MCF 10A (cell line): ENCODE data around the gene RABGAP1L. TPM values are rescaled to one million over a fixed set of nuclear protein-coding genes. Genes with fewer than 3 reads are reported as not detected.

Experiments used
- BruUV-seq: library from RNA; stranded (reverse); fragments of 400-500 nt; replicated peaks from 2 replicates; lab custom pipeline; 2021; lab: Mats Ljungman, UMichigan
- CTCF ChIA-PET: fragments of 300-600 bp; sonication (Branson Sonifier 250); formaldehyde crosslinking; extraction: SDS; loops from one replicate; lab custom pipeline; 2021; ENCODE audit warnings: antibody characterized with exemption, inconsistent platforms; lab: Yijun Ruan, JAX
- POLR2A ChIA-PET: fragments of 300-600, 350-650 bp; sonication (Branson Sonifier 250); formaldehyde crosslinking; extraction: SDS; loops from one replicate; lab custom pipeline; 2020; ENCODE audit warnings: antibody characterized with exemption, inconsistent platforms; lab: Yijun Ruan, JAX
- DNase-seq: peaks from one replicate; pipeline ENCODE4 v3.0.0-alpha.2; 2018; ENCODE audit not compliant: unreplicated experiment
- H3K27ac Mint-ChIP-seq: one replicate; pipeline ENCODE4 v1.8.0; 2022; ENCODE audit warnings: mild to moderate bottlenecking, low read depth, mixed read lengths; ENCODE audit not compliant: unreplicated experiment
- H3K27me3 Mint-ChIP-seq: one replicate; pipeline ENCODE4 v1.8.0; 2022; ENCODE audit warnings: mixed read lengths; ENCODE audit not compliant: insufficient read depth, unreplicated experiment
- H3K36me3 Mint-ChIP-seq: one replicate; pipeline ENCODE4 v1.8.0; 2022; ENCODE audit warnings: mild to moderate bottlenecking, moderate library complexity, mixed read lengths; ENCODE audit not compliant: insufficient read depth, unreplicated experiment
- H3K4me1 Mint-ChIP-seq: one replicate; pipeline ENCODE4 v1.8.0; 2022; ENCODE audit warnings: mixed read lengths; ENCODE audit not compliant: insufficient read depth, unreplicated experiment
- H3K4me3 Mint-ChIP-seq: one replicate; pipeline ENCODE4 v1.8.0; 2022; ENCODE audit warnings: mild to moderate bottlenecking, moderate library complexity, mixed read lengths; ENCODE audit not compliant: unreplicated experiment
- H3K9me3 Mint-ChIP-seq: one replicate; pipeline ENCODE4 v1.8.0; 2022; ENCODE audit warnings: mixed read lengths; ENCODE audit not compliant: unreplicated experiment
- intact Hi-C: fragments of 100-400 bp; cut with micrococcal nuclease; formaldehyde crosslinking; loops from 2 replicates; pipeline ENCODE4 v1.14.1; 2022
- total RNA-seq: library from RNA; stranded (reverse); gene quantifications from 2 replicates; pipeline ENCODE4 v1.2.3, GENCODE V29; 2022
- TF ChIP-seq, protein P1 (sequence below): fragments of 200-600 bp; IDR thresholded peaks from one replicate; pipeline ENCODE4 v1.8.0; 2022; ENCODE audit warnings: antibody characterized with exemption, mild to moderate bottlenecking; ENCODE audit not compliant: unreplicated experiment

The RABGAP1L gene
- total RNA-seq, 1 experiment from 2014 or later = 18.2 TPM

DNA sequence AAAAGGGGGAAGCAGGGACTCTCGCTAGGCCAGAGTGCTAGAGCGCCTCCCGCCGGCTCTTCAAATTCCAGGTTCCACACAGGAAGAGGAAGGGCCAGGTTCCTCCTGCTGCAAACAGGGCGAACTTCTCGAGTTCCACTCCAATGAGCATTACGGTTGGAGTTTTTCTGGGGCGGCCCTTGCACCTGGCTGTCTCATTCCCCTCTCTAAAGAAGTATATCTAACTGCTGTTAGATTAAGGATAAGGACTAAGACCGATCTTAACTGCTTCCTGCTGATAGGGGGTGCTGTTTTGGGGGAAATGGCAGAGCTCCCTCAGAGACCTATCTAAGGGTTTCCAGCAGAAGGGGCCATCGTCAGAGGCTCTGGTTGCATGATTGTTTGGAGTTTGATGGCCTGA lies 138.0 kb downstream of the RABGAP1L start:
- no peak for DNase-seq
- Mint-ChIP-seq H3K36me3 (peaks cover 3% of the 10 kb centered on the region), H3K4me1 (no peaks in the 10 kb centered on the region), H3K4me3 (no peak overlapping the region), H3K27ac (no peak overlapping the region), H3K27me3 (no peaks in the 10 kb centered on the region), H3K9me3 (no peaks in the 10 kb centered on the region)
- TF ChIP-seq, protein P1, sequence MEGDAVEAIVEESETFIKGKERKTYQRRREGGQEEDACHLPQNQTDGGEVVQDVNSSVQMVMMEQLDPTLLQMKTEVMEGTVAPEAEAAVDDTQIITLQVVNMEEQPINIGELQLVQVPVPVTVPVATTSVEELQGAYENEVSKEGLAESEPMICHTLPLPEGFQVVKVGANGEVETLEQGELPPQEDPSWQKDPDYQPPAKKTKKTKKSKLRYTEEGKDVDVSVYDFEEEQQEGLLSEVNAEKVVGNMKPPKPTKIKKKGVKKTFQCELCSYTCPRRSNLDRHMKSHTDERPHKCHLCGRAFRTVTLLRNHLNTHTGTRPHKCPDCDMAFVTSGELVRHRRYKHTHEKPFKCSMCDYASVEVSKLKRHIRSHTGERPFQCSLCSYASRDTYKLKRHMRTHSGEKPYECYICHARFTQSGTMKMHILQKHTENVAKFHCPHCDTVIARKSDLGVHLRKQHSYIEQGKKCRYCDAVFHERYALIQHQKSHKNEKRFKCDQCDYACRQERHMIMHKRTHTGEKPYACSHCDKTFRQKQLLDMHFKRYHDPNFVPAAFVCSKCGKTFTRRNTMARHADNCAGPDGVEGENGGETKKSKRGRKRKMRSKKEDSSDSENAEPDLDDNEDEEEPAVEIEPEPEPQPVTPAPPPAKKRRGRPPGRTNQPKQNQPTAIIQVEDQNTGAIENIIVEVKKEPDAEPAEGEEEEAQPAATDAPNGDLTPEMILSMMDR = no peak
- BruUV-seq = no TSS peak
- ChIA-PET POLR2A (interaction anchor here (0.6 kb wide), 1 partner anchor 64 kb away, joined by 3 read pairs; no protein-coding TSS in a partner anchor), CTCF (interaction anchor here (0.6 to 1.5 kb wide), 4 partner anchors 9 to 759 kb away, joined by 3 to 5 read pairs (median 4); no protein-coding TSS in a partner anchor)
- intact Hi-C loops = no loop called here

DNA sequence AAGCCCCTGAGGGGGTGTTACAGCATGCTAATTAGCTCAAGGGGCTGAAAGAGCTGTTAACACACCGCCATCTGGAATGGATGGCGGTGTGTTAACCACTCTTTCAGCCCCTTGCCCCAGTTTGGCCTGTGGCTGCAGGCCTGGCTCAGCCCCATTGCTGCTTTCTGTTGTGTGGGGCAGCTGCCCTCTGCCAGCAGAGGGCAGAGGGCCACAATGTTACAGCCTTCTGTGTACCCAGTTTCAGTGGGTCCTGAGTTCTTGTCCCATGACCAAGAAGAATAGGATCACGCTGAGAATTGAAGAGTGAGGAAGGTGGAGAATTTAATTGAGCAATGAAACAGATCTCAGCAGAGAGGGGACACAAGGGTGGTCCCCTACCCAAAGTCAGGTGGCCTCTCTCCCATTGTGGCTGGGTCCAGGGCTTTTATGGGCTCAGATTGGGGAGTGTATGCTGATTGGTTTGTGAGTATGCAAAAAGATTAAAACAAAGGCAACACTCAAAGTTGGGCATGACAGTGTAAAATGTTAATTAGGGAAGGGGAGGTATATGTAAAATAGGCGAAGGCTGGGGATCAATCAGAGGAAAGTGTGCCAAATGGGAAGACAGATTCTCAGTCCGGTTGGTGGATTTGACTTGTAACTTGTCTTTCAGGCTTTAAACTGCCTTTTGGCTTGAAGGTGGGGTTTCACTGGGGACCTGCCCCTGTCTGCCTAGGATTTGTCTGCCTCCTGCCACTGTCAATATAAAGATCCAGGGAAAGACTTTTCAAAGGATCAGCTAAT lies 142.2 kb downstream of the RABGAP1L start:
- BruUV-seq = no TSS peak
- Mint-ChIP-seq H3K4me1 (no peaks in the 10 kb centered on the region), H3K9me3 (no peaks in the 10 kb centered on the region), H3K27ac (no peak overlapping the region), H3K4me3 (no peak overlapping the region), H3K36me3 (peaks cover 5% of the 10 kb centered on the region), H3K27me3 (no peaks in the 10 kb centered on the region)
- CTCF ChIA-PET = interaction anchor here (1.6 to 2.4 kb wide), 2 partner anchors 39 to 425 kb away, joined by 7 read pairs; no protein-coding TSS in a partner anchor
- intact Hi-C loops = no loop called here
- DNase-seq = no peak
- POLR2A ChIA-PET = interaction anchor here (0.7 kb wide), 1 partner anchor 125 kb away, joined by 3 read pairs; no protein-coding TSS in a partner anchor
- TF ChIP-seq, protein P1 = no peak

DNA sequence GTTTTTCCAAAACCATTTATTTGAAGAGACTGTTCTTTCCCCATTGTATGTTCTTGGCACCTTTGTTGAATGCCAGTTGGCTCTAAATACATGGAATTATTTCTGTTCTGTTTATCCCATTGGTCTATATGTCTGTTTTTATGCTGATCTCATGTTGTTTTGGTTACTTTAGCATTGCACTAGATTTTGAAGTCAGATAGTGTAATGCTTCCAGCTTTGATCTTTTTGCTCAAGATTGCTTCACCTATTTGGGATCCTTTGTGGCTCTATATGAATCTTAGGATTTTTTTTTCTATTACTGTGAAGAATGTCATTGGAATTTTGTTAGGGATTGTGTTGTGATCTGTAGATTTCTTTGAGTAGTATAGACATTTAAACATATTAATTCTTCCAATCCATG lies 149.3 kb downstream of the RABGAP1L start:
- Mint-ChIP-seq H3K27me3 (no peaks in the 10 kb centered on the region), H3K27ac (no peak overlapping the region), H3K36me3 (no peaks in the 10 kb centered on the region), H3K9me3 (peaks cover 14% of the 10 kb centered on the region), H3K4me3 (no peak overlapping the region), H3K4me1 (no peaks in the 10 kb centered on the region)
- ChIA-PET POLR2A (interaction anchor here (0.6 to 0.7 kb wide), 2 partner anchors 13 to 40 kb away, joined by 3 read pairs; no protein-coding TSS in a partner anchor), CTCF (interaction anchor here (2.0 kb wide), 1 partner anchor 46 kb away, joined by 6 read pairs; no protein-coding TSS in a partner anchor)
- no peak for DNase-seq
- intact Hi-C loops = no loop called here
- BruUV-seq = no TSS peak
- TF ChIP-seq, protein P1 = no peak

DNA sequence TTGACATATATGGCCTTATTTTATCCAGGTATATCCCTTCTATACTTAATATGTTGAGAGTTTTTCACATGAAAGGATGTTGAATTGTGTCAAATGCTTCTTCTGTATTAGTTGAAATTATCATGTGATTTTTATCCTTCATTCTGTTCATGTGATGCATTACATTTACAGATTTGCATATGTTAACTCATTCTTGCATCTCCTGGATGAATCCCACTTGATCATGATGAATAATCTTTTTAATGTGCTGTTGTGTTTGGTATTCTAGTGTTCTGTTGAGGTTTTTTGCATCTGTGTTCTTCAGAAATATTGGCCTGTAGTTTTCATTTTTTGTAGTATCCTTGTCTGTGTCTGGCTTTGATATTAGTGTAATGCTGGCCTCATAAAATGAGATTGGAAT lies 150.2 kb downstream of the RABGAP1L start:
- DNase-seq = no peak
- H3K4me1 Mint-ChIP-seq = no peaks in the 10 kb centered on the region
- TF ChIP-seq, protein P1 = no peak
- peaks cover 23% of the 10 kb centered on the region for H3K9me3 Mint-ChIP-seq
- no peak overlapping the region for H3K4me3 Mint-ChIP-seq
- H3K27me3 Mint-ChIP-seq = no peaks in the 10 kb centered on the region
- H3K36me3 Mint-ChIP-seq = no peaks in the 10 kb centered on the region
- intact Hi-C loops = no loop called here
- no TSS peak for BruUV-seq
- ChIA-PET CTCF (interaction anchor here (0.7 to 2.0 kb wide), 2 partner anchors 47 to 153 kb away, joined by 3 to 6 read pairs; no protein-coding TSS in a partner anchor), POLR2A (interaction anchor here (0.6 kb wide), 2 partner anchors 12 to 148 kb away, joined by 3 to 4 read pairs; no protein-coding TSS in a partner anchor)
- no peak overlapping the region for H3K27ac Mint-ChIP-seq
